Muscle layer of colon (tissue), 2 donors: Measurements from ENCODE around the gene MEIKIN.

Experiments used
- H3K27ac ChIP-seq: one replicate; pipeline ENCODE4 v1.7.0; 2013; ENCODE audit warnings: low read depth, mild to moderate bottlenecking, low read length, moderate library complexity
- H3K27me3 ChIP-seq, 2 donors: one replicate each; pipeline ENCODE4 v1.7.0; 2013; ENCODE audit warnings: low read length in 2 of 2, mild to moderate bottlenecking in 2 of 2; ENCODE audit not compliant: insufficient read depth in 2 of 2, control insufficient read depth in 1 of 2
- H3K36me3 ChIP-seq: one replicate; pipeline ENCODE4 v1.7.0; 2013; ENCODE audit warnings: mild to moderate bottlenecking, low read length; ENCODE audit not compliant: insufficient read depth
- H3K4me1 ChIP-seq: one replicate; pipeline ENCODE4 v1.7.0; 2013; ENCODE audit warnings: mild to moderate bottlenecking, low read length; ENCODE audit not compliant: insufficient read depth
- H3K4me3 ChIP-seq, 2 donors: one replicate each; pipeline ENCODE4 v1.7.0; 2013; ENCODE audit warnings: low read length in 2 of 2, low read depth in 1 of 2, mild to moderate bottlenecking in 1 of 2, moderate library complexity in 1 of 2
- H3K9ac ChIP-seq: one replicate; pipeline ENCODE4 v1.7.0; 2013; ENCODE audit warnings: low read length
- H3K9me3 ChIP-seq: one replicate; pipeline ENCODE4 v1.7.0; 2013; ENCODE audit warnings: mild to moderate bottlenecking, low read length
- donor health status: abdominal sarcoma.
- donor health status: Adenocarcinoma of cecum.

Gene MEIKIN

GRCh38 chr5:131983244-131983771 lies 37.8 kb upstream of the MEIKIN start:
- Histone ChIP-seq H3K9ac (no peak overlapping the region), H3K4me3 (no peak overlapping the region), H3K9me3 (no peaks in the 10 kb centered on the region), H3K4me1 (no peaks in the 10 kb centered on the region), H3K36me3 (no peaks in the 10 kb centered on the region), H3K27me3 (no peaks in the 10 kb centered on the region), H3K27ac (no peak overlapping the region)

- H3K27me3 ChIP-seq, result no peaks in the 10 kb centered on the region
- H3K9ac ChIP-seq, result no peak overlapping the region
- no peak overlapping the region for H3K27ac ChIP-seq
- H3K4me1 ChIP-seq, result no peaks in the 10 kb centered on the region
- no peaks in the 10 kb centered on the region for H3K36me3 ChIP-seq
- H3K9me3 ChIP-seq, result no peaks in the 10 kb centered on the region
- H3K4me3 ChIP-seq, result no peak overlapping the region
These were observed 36.1 kb upstream of the MEIKIN start for GRCh38 chr5:131981516-131981915.

- Histone ChIP-seq H3K27ac (no peak overlapping the region), H3K36me3 (no peaks in the 10 kb centered on the region), H3K9ac (no peak overlapping the region), H3K9me3 (no peaks in the 10 kb centered on the region), H3K4me3 (no peak overlapping the region), H3K27me3 (no peaks in the 10 kb centered on the region), H3K4me1 (no peaks in the 10 kb centered on the region)
These were observed 35.2 kb upstream of the MEIKIN start for GRCh38 chr5:131980696-131981095.

- Histone ChIP-seq H3K27me3 (no peaks in the 10 kb centered on the region), H3K9ac (no peak overlapping the region), H3K4me1 (no peaks in the 10 kb centered on the region), H3K4me3 (no peak overlapping the region), H3K36me3 (no peaks in the 10 kb centered on the region), H3K9me3 (no peaks in the 10 kb centered on the region), H3K27ac (no peak overlapping the region)
These were observed 34.4 kb upstream of the MEIKIN start for GRCh38 chr5:131979816-131980215.

GRCh38 chr5:131977212-131977604 lies 31.7 kb upstream of the MEIKIN start:
- no peaks in the 10 kb centered on the region for H3K36me3 ChIP-seq
- H3K4me3 ChIP-seq, result no peak overlapping the region
- H3K4me1 ChIP-seq, result no peaks in the 10 kb centered on the region
- H3K27me3 ChIP-seq, result no peaks in the 10 kb centered on the region
- H3K9ac ChIP-seq, result no peak overlapping the region
- H3K9me3 ChIP-seq, result no peaks in the 10 kb centered on the region
- no peak overlapping the region for H3K27ac ChIP-seq

GRCh38 chr5:131976414-131977211 lies 31.1 kb upstream of the MEIKIN start:
- Histone ChIP-seq H3K27me3 (no peaks in the 10 kb centered on the region), H3K9me3 (no peaks in the 10 kb centered on the region), H3K4me1 (no peaks in the 10 kb centered on the region), H3K4me3 (no peak overlapping the region), H3K9ac (no peak overlapping the region), H3K36me3 (no peaks in the 10 kb centered on the region), H3K27ac (no peak overlapping the region)

GRCh38 chr5:131974956-131975726 lies 29.7 kb upstream of the MEIKIN start:
- Histone ChIP-seq H3K9ac (no peak overlapping the region), H3K27ac (no peak overlapping the region)

GRCh38 chr5:131974622-131974955 lies 29.1 kb upstream of the MEIKIN start:
- H3K4me1 ChIP-seq, result no peaks in the 10 kb centered on the region
- H3K27ac ChIP-seq, result no peak overlapping the region
- H3K4me3 ChIP-seq, result no peak overlapping the region
- H3K9me3 ChIP-seq, result no peaks in the 10 kb centered on the region
- H3K27me3 ChIP-seq, result no peaks in the 10 kb centered on the region
- H3K36me3 ChIP-seq, result no peaks in the 10 kb centered on the region
- H3K9ac ChIP-seq, result no peak overlapping the region

More at GRCh38 chr5:131974956-131975726, 29.7 kb upstream of the MEIKIN start:
- Histone ChIP-seq H3K36me3 (no peaks in the 10 kb centered on the region), H3K4me3 (no peak overlapping the region), H3K27me3 (no peaks in the 10 kb centered on the region), H3K9me3 (no peaks in the 10 kb centered on the region), H3K4me1 (no peaks in the 10 kb centered on the region)

GRCh38 chr5:131974016-131974415 lies 28.6 kb upstream of the MEIKIN start:
- no peaks in the 10 kb centered on the region for H3K27me3 ChIP-seq
- H3K27ac ChIP-seq, result no peak overlapping the region
- H3K36me3 ChIP-seq, result no peaks in the 10 kb centered on the region
- H3K4me3 ChIP-seq, result no peak overlapping the region
- H3K9ac ChIP-seq, result no peak overlapping the region
- no peaks in the 10 kb centered on the region for H3K9me3 ChIP-seq
- no peaks in the 10 kb centered on the region for H3K4me1 ChIP-seq

- Histone ChIP-seq H3K9ac (no peak overlapping the region), H3K27me3 (no peaks in the 10 kb centered on the region), H3K9me3 (no peaks in the 10 kb centered on the region), H3K36me3 (no peaks in the 10 kb centered on the region), H3K4me1 (no peaks in the 10 kb centered on the region), H3K27ac (no peak overlapping the region), H3K4me3 (no peak overlapping the region)
These were observed 27.7 kb upstream of the MEIKIN start for GRCh38 chr5:131973089-131973712.

- H3K36me3 ChIP-seq, result no peaks in the 10 kb centered on the region
These were observed 23.0 kb upstream of the MEIKIN start for GRCh38 chr5:131968396-131968954.

More at GRCh38 chr5:131968396-131968954, 23.0 kb upstream of the MEIKIN start:
- Histone ChIP-seq H3K27ac (no peak overlapping the region), H3K4me3 (no peak overlapping the region), H3K4me1 (no peaks in the 10 kb centered on the region), H3K9ac (no peak overlapping the region), H3K9me3 (no peaks in the 10 kb centered on the region), H3K27me3 (no peaks in the 10 kb centered on the region)
